ENCODE measurements around the gene MSH5. TPM values are rescaled to one million over a fixed set of nuclear protein-coding genes. Genes with fewer than 3 reads are reported as not detected.
A peak's percentile ranks its signal among the peaks of the same experiment; 100 is the strongest.

The MSH5 gene
- total and polyA plus RNA-seq, 2 of the 13 experiments (the other 11 are each of a cell fraction or from before 2014, with no cell fraction given) = 10.2 to 38.7 TPM

DNA sequence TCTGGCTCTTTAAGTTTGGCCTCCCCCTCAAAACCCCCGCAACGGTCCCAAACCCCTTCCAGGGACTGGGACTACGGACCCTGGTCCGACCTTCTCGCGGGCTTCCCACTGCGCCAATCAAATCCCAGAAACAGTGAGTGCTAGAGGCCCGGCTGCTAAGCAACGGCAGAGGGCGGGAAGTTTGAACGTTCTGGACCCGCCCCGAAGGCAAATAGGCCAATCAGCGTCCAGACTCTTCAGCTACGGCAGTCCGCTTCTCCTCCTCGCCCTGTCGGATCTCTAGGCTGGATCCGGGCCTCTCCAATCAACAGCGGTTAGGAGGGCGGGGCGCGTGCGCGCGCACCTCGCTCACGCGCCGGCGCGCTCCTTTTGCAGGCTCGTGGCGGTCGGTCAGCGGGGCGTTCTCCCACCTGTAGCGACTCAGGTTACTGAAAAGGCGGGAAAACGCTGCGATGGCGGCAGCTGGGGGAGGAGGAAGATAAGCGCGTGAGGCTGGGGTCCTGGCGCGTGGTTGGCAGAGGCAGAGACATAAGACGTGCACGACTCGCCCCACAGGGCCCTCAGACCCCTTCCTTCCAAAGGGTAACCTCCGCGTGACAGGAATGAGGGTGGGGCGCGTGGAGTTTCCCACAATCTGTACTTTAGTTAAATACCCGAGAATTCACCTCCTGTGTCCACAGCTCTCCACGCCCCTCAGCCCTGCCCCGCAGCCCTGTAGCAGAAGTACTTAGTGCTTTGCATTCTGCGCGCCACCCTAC is at the start of gene MSH5 (continued):
- TF ChIP-seq, protein P1, sequence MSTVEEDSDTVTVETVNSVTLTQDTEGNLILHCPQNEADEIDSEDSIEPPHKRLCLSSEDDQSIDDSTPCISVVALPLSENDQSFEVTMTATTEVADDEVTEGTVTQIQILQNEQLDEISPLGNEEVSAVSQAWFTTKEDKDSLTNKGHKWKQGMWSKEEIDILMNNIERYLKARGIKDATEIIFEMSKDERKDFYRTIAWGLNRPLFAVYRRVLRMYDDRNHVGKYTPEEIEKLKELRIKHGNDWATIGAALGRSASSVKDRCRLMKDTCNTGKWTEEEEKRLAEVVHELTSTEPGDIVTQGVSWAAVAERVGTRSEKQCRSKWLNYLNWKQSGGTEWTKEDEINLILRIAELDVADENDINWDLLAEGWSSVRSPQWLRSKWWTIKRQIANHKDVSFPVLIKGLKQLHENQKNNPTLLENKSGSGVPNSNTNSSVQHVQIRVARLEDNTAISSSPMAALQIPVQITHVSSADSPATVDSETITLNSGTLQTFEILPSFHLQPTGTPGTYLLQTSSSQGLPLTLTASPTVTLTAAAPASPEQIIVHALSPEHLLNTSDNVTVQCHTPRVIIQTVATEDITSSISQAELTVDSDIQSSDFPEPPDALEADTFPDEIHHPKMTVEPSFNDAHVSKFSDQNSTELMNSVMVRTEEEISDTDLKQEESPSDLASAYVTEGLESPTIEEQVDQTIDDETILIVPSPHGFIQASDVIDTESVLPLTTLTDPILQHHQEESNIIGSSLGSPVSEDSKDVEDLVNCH (CRISPR knock-in tag; IDR thresholded peaks at IDR 0.05) = peak; percentile 95
- peak; percentile 94 for TF ChIP-seq JDP2 (CRISPR knock-in tag; IDR thresholded peaks at IDR 0.05; ENCODE audit: borderline replicate concordance)
- TF ChIP-seq BRCA1 (CRISPR knock-in tag; IDR thresholded peaks at IDR 0.05) = no peak
- TF ChIP-seq CBX1 (IDR thresholded peaks at IDR 0.05; ENCODE audit: low read depth) = peak; percentile 72
- TF ChIP-seq ZBTB46 (CRISPR knock-in tag; IDR thresholded peaks at IDR 0.05; ENCODE audit: borderline replicate concordance) = peak; percentile 58; the same call in 1 of the 2 replicates
- 0 out of 2 replicates have a peak, but pooled peaks have one; percentile 29 for TF ChIP-seq GRHL1 (CRISPR knock-in tag; conservative IDR thresholded peaks at IDR 0.05)
- TF ChIP-seq ARNTL (CRISPR knock-in tag; IDR thresholded peaks at IDR 0.05) = peak; percentile 95
- TF ChIP-seq ZNF256 (CRISPR knock-in tag; conservative IDR thresholded peaks at IDR 0.05) = peak; percentile 94
- TF ChIP-seq, protein P2, sequence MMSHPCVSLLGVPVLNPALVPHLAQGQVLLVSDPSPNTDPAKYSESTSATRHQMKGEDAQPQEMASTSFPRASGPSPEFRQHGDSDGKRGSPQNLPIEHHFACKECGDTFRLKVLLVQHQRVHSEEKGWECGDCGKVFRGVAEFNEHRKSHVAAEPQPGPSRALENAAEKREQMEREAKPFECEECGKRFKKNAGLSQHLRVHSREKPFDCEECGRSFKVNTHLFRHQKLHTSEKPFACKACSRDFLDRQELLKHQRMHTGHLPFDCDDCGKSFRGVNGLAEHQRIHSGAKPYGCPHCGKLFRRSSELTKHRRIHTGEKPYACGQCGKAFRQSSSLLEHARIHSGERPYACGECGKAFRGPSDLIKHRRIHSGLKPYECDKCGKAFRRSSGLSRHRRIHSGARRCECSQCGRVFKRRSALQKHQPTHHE (CRISPR knock-in tag; IDR thresholded peaks at IDR 0.05; ENCODE audit: borderline replicate concordance) = peak; percentile 90; the same call in 1 of the 2 replicates
- no peak; the same call in 1 of the 2 replicates for TF ChIP-seq ZKSCAN5 (CRISPR knock-in tag; IDR thresholded peaks at IDR 0.05)
- TF ChIP-seq, protein P3, sequence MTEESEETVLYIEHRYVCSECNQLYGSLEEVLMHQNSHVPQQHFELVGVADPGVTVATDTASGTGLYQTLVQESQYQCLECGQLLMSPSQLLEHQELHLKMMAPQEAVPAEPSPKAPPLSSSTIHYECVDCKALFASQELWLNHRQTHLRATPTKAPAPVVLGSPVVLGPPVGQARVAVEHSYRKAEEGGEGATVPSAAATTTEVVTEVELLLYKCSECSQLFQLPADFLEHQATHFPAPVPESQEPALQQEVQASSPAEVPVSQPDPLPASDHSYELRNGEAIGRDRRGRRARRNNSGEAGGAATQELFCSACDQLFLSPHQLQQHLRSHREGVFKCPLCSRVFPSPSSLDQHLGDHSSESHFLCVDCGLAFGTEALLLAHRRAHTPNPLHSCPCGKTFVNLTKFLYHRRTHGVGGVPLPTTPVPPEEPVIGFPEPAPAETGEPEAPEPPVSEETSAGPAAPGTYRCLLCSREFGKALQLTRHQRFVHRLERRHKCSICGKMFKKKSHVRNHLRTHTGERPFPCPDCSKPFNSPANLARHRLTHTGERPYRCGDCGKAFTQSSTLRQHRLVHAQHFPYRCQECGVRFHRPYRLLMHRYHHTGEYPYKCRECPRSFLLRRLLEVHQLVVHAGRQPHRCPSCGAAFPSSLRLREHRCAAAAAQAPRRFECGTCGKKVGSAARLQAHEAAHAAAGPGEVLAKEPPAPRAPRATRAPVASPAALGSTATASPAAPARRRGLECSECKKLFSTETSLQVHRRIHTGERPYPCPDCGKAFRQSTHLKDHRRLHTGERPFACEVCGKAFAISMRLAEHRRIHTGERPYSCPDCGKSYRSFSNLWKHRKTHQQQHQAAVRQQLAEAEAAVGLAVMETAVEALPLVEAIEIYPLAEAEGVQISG (CRISPR knock-in tag; IDR thresholded peaks at IDR 0.05) = peak; percentile 82
- TF ChIP-seq DBP (CRISPR knock-in tag; IDR thresholded peaks at IDR 0.05; ENCODE audit: not compliant biosample characterization) = peak; percentile 94
- no peak for TF ChIP-seq ZNF329 (CRISPR knock-in tag; IDR thresholded peaks at IDR 0.05; ENCODE audit: low read depth)
- TF ChIP-seq MBD4 (IDR thresholded peaks at IDR 0.05; ENCODE audit: borderline replicate concordance, low read length) = no peak
- TF ChIP-seq, protein P4, sequence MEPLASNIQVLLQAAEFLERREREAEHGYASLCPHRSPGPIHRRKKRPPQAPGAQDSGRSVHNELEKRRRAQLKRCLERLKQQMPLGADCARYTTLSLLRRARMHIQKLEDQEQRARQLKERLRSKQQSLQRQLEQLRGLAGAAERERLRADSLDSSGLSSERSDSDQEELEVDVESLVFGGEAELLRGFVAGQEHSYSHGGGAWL (CRISPR knock-in tag; IDR thresholded peaks at IDR 0.05) = peak; percentile 99

Data from HepG2 (cell line).